Esophagus squamous epithelium (tissue), 4 donors: ENCODE results near the gene VRK2.

ENCODE experiments used
- POLR2A ChIP-seq, 4 donors: fragments of 450-650 bp; IDR thresholded peaks; one replicate each; pipeline ENCODE4 v1.6.1; 2017; ENCODE audit warnings: antibody characterized with exemption in 4 of 4, mild to moderate bottlenecking in 4 of 4, moderate library complexity in 3 of 4
- TF ChIP-seq, protein P1 (sequence below), 6 experiments: fragments of 450-650 bp in 4 of 6; fragments of 200-600 bp in 2 of 6; sonication (generic) in 2 of 6; IDR thresholded peaks; one replicate each; pipeline ENCODE4 v1.5.1; 2016 to 2019; ENCODE audit warnings: antibody characterized with exemption in 6 of 6, mild to moderate bottlenecking in 4 of 6, moderate library complexity in 4 of 6

DNA sequence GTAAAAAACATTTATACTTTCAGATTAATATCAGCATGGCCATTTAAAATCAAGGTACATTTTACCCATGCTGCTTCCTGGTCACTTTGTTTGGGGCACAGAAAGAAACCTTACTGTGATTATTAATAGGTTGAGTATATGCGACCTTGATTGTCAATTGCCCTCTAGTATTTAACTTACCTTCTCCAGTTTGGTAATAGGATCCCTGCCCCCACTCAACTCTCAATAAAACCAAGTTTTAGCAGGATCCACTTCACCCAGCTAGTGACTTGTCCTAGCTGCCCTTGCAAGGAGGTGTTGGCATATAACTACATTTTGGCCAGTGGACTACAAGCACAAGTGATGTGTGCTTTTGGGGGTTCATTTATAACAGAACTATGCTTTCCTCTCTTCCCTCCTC is 160.2 kb downstream of the VRK2 start:
- no peak for TF ChIP-seq POLR2A (IDR thresholded peaks at IDR 0.05)
- TF ChIP-seq, protein P1, sequence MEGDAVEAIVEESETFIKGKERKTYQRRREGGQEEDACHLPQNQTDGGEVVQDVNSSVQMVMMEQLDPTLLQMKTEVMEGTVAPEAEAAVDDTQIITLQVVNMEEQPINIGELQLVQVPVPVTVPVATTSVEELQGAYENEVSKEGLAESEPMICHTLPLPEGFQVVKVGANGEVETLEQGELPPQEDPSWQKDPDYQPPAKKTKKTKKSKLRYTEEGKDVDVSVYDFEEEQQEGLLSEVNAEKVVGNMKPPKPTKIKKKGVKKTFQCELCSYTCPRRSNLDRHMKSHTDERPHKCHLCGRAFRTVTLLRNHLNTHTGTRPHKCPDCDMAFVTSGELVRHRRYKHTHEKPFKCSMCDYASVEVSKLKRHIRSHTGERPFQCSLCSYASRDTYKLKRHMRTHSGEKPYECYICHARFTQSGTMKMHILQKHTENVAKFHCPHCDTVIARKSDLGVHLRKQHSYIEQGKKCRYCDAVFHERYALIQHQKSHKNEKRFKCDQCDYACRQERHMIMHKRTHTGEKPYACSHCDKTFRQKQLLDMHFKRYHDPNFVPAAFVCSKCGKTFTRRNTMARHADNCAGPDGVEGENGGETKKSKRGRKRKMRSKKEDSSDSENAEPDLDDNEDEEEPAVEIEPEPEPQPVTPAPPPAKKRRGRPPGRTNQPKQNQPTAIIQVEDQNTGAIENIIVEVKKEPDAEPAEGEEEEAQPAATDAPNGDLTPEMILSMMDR (IDR thresholded peaks at IDR 0.05) = no peak
